Ecto neural progenitor cell (in vitro differentiated cells): Measurements from ENCODE around the gene EEF2K.

Experiments used
- DNase-seq: peaks from one replicate; pipeline ENCODE4 v3.0.0-alpha.2; 2018; ENCODE audit warnings: low spot score

Gene EEF2K

GRCh38 chr16:22335668-22336246, 129.7 kb downstream of the EEF2K start:
- no peak for DNase-seq

DNA sequence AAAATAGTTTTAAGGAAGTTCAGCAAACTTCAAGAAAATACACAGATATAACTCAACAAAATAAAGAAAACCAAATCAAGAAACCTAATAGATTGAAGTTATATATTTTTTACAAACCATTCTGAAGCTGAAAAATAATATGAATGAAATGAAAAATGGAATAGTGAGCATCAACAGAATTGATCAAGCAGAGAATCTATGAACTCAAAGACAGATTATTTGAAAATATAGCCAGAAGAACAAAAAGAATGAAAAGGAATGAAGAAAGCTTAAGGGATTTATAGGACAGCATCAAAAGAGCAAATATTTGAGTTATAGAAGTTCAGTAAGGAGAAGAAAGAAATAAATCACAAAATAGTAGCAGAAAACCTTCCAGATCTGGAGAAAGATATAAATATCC, 130.5 kb downstream of the EEF2K start:
- DNase-seq: no peak

DNA sequence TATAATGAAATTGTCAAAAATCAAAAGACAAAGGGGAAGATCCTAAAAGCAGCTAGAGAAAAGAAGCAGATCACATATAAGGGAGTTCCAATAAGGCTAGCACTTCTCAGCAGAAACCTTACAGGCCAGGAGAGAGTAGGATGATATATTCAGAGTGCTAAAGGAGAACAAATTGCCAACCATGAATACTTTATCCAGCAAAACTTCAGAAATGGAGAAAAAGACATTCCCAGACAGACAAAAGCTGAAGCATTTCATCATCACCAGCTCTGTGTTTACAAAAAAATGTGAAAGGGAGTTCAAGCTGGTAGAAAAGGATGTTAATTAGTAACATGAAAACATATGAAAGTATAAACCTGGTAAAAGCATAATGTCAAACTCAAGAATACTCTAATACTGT, 131.0 kb downstream of the EEF2K start:
- no peak for DNase-seq

DNA sequence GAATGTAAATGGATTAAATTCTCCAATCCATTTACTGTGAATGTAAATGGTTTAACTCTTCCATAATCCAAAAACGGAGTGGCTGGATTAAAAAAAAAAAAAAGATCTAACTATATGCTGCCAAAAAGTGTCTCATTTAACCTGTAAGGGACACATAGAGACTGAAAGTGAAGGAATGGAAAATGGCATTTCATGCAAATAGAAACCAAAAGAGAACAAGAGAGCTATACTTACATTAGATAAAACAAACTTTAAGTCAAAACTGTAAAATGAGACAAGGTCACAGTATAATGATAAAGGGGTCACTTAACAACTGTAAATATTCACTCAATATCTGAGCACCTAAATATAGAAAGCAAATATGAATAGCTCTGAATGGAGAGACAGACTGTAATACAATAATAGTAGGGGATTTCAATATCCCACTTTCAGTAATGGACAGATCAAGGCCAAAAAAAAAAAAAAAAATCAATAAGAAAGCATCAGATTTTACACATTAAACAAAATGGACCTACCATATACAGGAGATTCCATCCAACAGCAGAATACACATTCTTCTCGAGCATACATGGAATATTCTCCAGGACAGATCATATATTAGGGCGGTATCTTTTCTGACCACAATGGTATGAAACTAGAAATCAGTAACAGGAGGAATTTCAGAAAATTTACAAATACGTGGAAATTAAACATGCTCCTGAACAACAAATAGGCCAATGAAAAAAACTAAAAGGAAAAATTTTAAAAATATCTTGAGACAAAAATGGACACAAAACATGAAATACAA, 132.0 kb downstream of the EEF2K start:
- DNase-seq: no peak
